Activated CD8-positive, alpha-beta memory T cell treated with anti-CD3 and anti-CD28 coated beads, Interleukin-2, amount 10 ng/mL, durations not matched to agents 7 days and 5 days (primary cell): ENCODE measurements around the gene PLCB4. TPM values are rescaled to one million over a fixed set of nuclear protein-coding genes. Genes with fewer than 3 reads are reported as not detected.
"Not testable (repeated sequence)": the region's sequence is repeated elsewhere in the genome, so short reads cannot be mapped to it uniquely, and the experiment has no call there.

Source experiments
- ATAC-seq: fragments of 150-1000 bp; cut with Tn5 transposase; one replicate; pipeline ENCODE4 v1.10.0; 2021; ENCODE audit warnings: moderate library complexity
- CTCF ChIA-PET: fragments of 350-600 bp; sonication (Branson Sonifier 250); formaldehyde crosslinking; loops from one replicate; lab custom pipeline; 2021; ENCODE audit warnings: antibody characterized with exemption; lab: Charles Lee
- DNase-seq: peaks from one replicate; pipeline ENCODE4 v3.0.0-alpha.2; 2020
- H3K27ac Mint-ChIP-seq: one replicate; pipeline ENCODE4 v1.8.0; 2021; ENCODE audit warnings: mild to moderate bottlenecking, mixed read lengths
- H3K27me3 Mint-ChIP-seq: one replicate; pipeline ENCODE4 v1.8.0; 2021; ENCODE audit warnings: mixed read lengths
- H3K36me3 Mint-ChIP-seq: one replicate; pipeline ENCODE4 v1.8.0; 2021; ENCODE audit warnings: mild to moderate bottlenecking, mixed read lengths
- H3K4me1 Mint-ChIP-seq: one replicate; pipeline ENCODE4 v1.8.0; 2021; ENCODE audit warnings: mixed read lengths
- H3K4me3 Mint-ChIP-seq: one replicate; pipeline ENCODE4 v1.8.0; 2021; ENCODE audit warnings: mild to moderate bottlenecking, moderate library complexity, mixed read lengths
- H3K9me3 Mint-ChIP-seq: one replicate; pipeline ENCODE4 v1.8.0; 2022; ENCODE audit warnings: low read depth, mixed read lengths
- total RNA-seq, 2 experiments: library from RNA; stranded (reverse); gene quantifications; one replicate each; pipeline ENCODE4 v1.2.3, GENCODE V29; 2021

The PLCB4 gene
- total RNA-seq, 2 experiments from 2014 or later, result not detected

DNA sequence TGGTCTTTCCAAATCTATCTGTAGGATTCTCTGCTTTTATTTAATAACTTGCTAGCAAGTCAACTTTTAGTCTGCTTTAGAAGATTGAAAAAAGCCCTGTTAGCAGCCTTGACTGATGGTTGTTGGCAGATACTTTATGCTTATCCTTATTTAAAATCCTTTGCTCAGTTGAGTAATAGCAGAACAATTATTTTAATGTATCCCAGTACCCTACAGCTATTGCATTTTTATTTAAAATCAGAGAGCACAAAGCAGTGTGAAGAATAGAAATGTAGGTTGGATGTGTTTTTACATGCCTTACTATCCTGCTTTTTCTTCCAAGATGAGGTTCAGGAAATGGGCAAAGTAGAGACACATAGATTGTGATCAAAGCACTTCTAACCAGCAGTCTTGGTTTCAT is 298.4 kb downstream of the PLCB4 start:
- Mint-ChIP-seq H3K4me1 (no peaks in the 10 kb centered on the region), H3K36me3 (no peaks in the 10 kb centered on the region), H3K9me3 (no peaks in the 10 kb centered on the region), H3K27ac (no peak overlapping the region), H3K4me3 (no peak overlapping the region), H3K27me3 (no peaks in the 10 kb centered on the region)
- CTCF ChIA-PET, result interaction anchor here (1.1 kb wide), 1 partner anchor 22 kb away, joined by 3 read pairs; no protein-coding TSS in a partner anchor
- DNase-seq (no peak), ATAC-seq (no peak)

DNA sequence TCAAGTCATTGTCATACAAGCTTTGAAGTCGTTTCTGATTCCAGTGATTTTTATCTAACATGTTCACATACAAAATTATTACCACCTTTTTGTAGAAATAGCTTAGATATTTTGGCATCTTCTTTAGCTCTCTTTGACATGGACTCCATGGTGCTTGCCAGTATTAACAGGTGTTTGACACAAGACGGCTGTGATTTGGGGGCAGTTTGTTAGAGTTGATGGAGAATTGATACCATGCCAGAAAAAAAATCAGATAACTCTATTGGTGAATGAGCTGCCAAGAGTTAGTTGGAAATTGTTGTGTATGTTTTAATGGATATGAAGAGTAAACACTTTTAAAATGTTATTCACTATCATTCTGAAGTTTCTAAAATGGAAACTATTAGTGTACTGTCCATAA is 298.9 kb downstream of the PLCB4 start:
- no peak for ATAC-seq
- CTCF ChIA-PET, result interaction anchor here (1.1 kb wide), 1 partner anchor 22 kb away, joined by 3 read pairs; no protein-coding TSS in a partner anchor

DNA sequence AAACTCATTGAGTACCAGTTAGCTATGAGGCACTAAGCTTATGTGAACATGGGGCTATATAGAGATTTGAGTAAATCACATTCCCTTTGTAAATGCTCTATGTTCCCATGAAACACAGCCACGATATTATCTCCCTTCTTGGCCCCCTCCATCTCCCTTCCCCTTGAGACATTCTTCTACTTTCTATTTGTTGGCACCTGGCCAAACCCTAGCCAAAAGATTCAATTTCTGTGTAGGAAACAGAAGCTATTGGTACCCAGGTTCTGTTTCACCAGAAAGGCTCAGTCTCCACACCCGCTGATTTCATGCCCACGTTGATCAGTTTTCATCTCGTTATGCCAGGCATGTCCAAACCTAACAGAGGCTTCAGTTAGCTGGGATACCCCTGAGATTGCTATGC is 300.0 kb downstream of the PLCB4 start:
- Mint-ChIP-seq H3K9me3 (no peaks in the 10 kb centered on the region), H3K27ac (no peak overlapping the region), H3K4me1 (no peaks in the 10 kb centered on the region), H3K36me3 (no peaks in the 10 kb centered on the region), H3K4me3 (no peak overlapping the region), H3K27me3 (no peaks in the 10 kb centered on the region)
- DNase-seq, result no peak
- ATAC-seq, result no peak
- CTCF ChIA-PET, result no interaction called here

More for the DNA sequence above, 298.9 kb downstream of the PLCB4 start:
- Mint-ChIP-seq H3K9me3 (no peaks in the 10 kb centered on the region), H3K27ac (no peak overlapping the region), H3K36me3 (no peaks in the 10 kb centered on the region), H3K4me3 (no peak overlapping the region), H3K27me3 (no peaks in the 10 kb centered on the region), H3K4me1 (no peaks in the 10 kb centered on the region)
- DNase-seq, result no peak

- no peak overlapping the region for H3K4me3 Mint-ChIP-seq
- no peak for DNase-seq
- ATAC-seq, result no peak
- H3K4me1 Mint-ChIP-seq, result no peaks in the 10 kb centered on the region
- no peaks in the 10 kb centered on the region for H3K36me3 Mint-ChIP-seq
- CTCF ChIA-PET, result no interaction called here
- H3K9me3 Mint-ChIP-seq, result no peaks in the 10 kb centered on the region
- no peaks in the 10 kb centered on the region for H3K27me3 Mint-ChIP-seq
- no peak overlapping the region for H3K27ac Mint-ChIP-seq
Observed at GRCh38 chr20:9369557-9369956, 300.7 kb downstream of the PLCB4 start.

DNA sequence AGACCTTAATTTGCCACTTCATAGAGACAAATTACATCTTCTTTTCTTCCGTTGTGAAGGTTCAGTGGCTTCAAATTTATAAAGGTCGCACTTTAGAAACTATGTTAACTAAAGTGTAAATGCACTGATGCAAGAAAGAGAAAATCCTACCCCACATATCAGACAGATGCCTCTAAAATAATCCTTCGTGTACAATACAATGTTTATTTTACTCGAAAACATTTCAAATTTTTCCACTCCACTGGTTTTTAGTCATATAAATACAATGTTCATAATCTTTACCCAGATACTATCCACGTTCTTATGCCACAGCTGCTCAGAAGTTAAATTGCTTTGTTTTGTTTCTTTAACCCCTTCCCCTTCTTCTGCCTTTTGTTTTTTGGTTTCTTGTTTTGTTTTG is 305.2 kb downstream of the PLCB4 start:
- CTCF ChIA-PET, result no interaction called here
- Mint-ChIP-seq H3K27ac (no peak overlapping the region), H3K27me3 (no peaks in the 10 kb centered on the region), H3K4me3 (no peak overlapping the region), H3K36me3 (no peaks in the 10 kb centered on the region), H3K4me1 (no peaks in the 10 kb centered on the region), H3K9me3 (no peaks in the 10 kb centered on the region)
- DNase-seq (no peak), ATAC-seq (no peak)

GRCh38 chr20:9374480-9374879 is 305.6 kb downstream of the PLCB4 start:
- H3K9me3 Mint-ChIP-seq, result no peaks in the 10 kb centered on the region
- ATAC-seq (no peak), DNase-seq (no peak)
- no peaks in the 10 kb centered on the region for H3K36me3 Mint-ChIP-seq
- CTCF ChIA-PET, result no interaction called here
- no peaks in the 10 kb centered on the region for H3K27me3 Mint-ChIP-seq
- no peaks in the 10 kb centered on the region for H3K4me1 Mint-ChIP-seq
- H3K27ac Mint-ChIP-seq, result no peak overlapping the region
- H3K4me3 Mint-ChIP-seq, result no peak overlapping the region

GRCh38 chr20:9375221-9375681 is 306.4 kb downstream of the PLCB4 start:
- DNase-seq, result no peak
- CTCF ChIA-PET, result no interaction called here
- Mint-ChIP-seq H3K9me3 (no peaks in the 10 kb centered on the region), H3K4me1 (no peaks in the 10 kb centered on the region), H3K36me3 (no peaks in the 10 kb centered on the region), H3K27ac (no peak overlapping the region), H3K4me3 (no peak overlapping the region), H3K27me3 (no peaks in the 10 kb centered on the region)
- ATAC-seq, result no peak

DNA sequence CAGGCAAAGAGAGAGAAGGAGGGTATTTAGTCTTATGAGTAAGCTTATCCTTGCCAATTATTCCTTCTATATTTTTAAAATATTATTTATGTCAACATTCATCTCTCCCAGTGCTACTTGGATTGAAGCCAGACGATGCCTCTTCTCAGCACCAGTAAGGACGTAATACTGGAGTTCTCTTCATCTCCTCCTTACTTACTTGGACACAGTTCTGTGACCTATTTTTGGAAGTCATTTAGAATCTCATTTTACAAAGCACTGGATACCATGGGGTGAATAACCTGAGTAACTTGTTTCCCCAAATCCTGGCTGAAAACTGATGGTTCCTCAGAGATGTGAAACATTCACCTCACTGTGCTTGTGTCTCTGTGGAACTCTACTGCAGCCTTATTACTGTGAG is 308.1 kb downstream of the PLCB4 start:
- Mint-ChIP-seq H3K4me1 (no peaks in the 10 kb centered on the region), H3K27me3 (no peaks in the 10 kb centered on the region), H3K9me3 (no peaks in the 10 kb centered on the region), H3K4me3 (no peak overlapping the region), H3K36me3 (no peaks in the 10 kb centered on the region), H3K27ac (no peak overlapping the region)
- ATAC-seq (no peak), DNase-seq (no peak)
- CTCF ChIA-PET, result no interaction called here

DNA sequence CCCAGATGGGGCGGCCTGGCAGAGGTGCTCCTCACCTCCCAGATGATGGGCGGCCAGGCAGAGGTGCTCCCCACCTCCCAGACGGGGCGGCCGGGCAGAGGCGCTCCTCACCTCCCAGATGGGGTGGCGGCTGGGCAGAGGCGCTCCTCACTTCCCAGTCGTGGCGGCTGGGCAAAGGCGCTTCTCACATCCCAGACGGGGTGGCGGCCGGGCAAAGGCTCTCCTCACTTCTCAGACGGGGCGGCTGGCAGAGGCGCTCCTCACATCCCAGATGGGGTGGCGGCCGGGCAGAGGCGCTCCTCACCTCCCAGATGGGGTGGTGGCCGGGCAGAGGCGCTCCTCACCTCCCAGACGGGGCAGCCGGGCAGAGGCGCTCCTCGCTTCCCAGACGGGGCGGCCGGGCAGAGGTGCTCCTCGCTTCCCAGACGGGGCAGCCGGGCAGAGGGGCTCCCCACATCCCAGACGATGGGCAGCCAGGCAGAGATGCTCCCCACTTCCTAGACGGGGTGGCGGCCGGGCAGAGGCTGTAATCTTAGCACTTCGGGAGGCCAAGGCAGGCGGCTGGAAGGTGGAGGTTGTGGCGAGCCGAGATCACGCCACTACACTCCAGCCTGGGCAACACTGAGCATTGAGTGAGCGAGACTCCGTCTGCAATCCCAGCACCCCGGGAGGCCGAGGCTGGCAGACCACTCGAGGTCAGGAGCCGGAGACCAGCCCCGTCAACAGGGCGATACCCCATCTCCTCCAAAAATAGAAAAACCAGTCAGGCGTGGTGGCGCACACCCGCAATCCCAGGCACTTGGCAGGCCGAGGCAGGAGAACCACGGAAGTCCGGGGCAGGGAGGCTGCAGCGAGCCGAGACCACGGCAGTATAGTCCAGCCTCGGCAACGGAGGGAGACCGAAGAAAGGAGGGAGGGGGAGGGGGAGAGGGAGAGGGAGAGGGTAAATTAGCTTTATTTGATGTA is 316.7 kb downstream of the PLCB4 start:
- DNase-seq, CTCF ChIA-PET, H3K27ac Mint-ChIP-seq, H3K27me3 Mint-ChIP-seq, H3K4me1 Mint-ChIP-seq, H3K4me3 Mint-ChIP-seq, H3K36me3 Mint-ChIP-seq, ATAC-seq, H3K9me3 Mint-ChIP-seq: not testable (repeated sequence)

GRCh38 chr20:9388160-9388812 is 319.4 kb downstream of the PLCB4 start:
- Mint-ChIP-seq H3K9me3 (no peaks in the 10 kb centered on the region), H3K36me3 (no peaks in the 10 kb centered on the region)
- CTCF ChIA-PET, result no interaction called here

GRCh38 chr20:9388813-9389161 is 319.9 kb downstream of the PLCB4 start:
- no peak for DNase-seq
- Mint-ChIP-seq H3K27me3 (no peaks in the 10 kb centered on the region), H3K9me3 (no peaks in the 10 kb centered on the region), H3K27ac (no peak overlapping the region), H3K36me3 (no peaks in the 10 kb centered on the region), H3K4me1 (no peaks in the 10 kb centered on the region), H3K4me3 (no peak overlapping the region)
- CTCF ChIA-PET, result interaction anchor here (0.7 kb wide), 1 partner anchor 21 kb away, joined by 3 read pairs; no protein-coding TSS in a partner anchor
- ATAC-seq, result no peak

More at GRCh38 chr20:9388160-9388812, 319.4 kb downstream of the PLCB4 start:
- Mint-ChIP-seq H3K4me3 (no peak overlapping the region), H3K4me1 (no peaks in the 10 kb centered on the region), H3K27me3 (no peaks in the 10 kb centered on the region), H3K27ac (no peak overlapping the region)
- DNase-seq (no peak), ATAC-seq (no peak)

DNA sequence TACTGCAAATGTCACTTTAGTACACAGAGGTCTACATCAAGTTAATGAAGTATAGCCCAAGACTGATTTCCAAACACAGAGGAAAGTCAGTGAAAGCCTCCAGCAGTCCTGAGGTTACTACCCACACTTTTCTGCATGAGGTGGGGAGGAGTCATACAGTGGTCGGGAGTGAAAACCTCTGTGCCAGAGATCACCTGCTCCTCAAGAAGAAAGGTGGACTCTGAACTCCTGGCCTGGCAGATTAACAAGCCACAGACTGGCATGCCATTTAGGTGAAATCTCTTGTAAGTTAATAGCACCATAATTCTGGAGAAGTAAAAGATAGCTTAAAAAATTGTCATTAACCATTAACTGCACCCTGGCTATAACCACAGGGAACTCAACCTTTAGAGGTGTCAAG is 320.5 kb downstream of the PLCB4 start:
- Mint-ChIP-seq H3K36me3 (no peaks in the 10 kb centered on the region), H3K27ac (no peak overlapping the region), H3K27me3 (no peaks in the 10 kb centered on the region), H3K4me1 (no peaks in the 10 kb centered on the region), H3K4me3 (no peak overlapping the region), H3K9me3 (no peaks in the 10 kb centered on the region)
- CTCF ChIA-PET, result interaction anchor here (0.7 kb wide), 1 partner anchor 21 kb away, joined by 3 read pairs; no protein-coding TSS in a partner anchor
- ATAC-seq, result no peak
- no peak for DNase-seq

DNA sequence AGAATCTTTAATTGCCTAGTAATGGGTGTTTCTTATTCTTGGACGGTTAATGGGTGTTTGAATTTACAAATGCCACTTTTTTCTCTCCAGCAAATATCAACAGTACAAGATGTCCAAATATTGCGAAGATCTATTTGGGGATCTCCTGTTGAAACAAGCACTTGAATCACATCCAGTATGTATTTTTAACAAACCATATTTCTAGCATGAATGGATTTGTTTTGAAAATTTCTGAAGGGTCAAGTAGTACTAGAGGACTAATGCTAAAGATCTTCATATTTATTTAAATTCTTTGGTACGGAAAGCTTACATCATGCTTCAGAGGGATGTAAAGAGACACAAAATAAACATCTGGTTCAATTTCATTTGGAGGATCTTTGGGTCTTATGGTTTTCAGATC is 321.6 kb downstream of the PLCB4 start:
- Mint-ChIP-seq H3K4me1 (no peaks in the 10 kb centered on the region), H3K4me3 (no peak overlapping the region), H3K9me3 (no peaks in the 10 kb centered on the region), H3K27me3 (no peaks in the 10 kb centered on the region), H3K36me3 (no peaks in the 10 kb centered on the region), H3K27ac (no peak overlapping the region)
- CTCF ChIA-PET, result no interaction called here
- ATAC-seq (no peak), DNase-seq (no peak)
